Activated T-helper 17 cell treated with anti-CD3 and anti-CD28 coated beads, Interleukin-2, amount 50 U/mL, for 72 hours (primary cell): ENCODE measurements around the gene MSX1. TPM values are rescaled to one million over a fixed set of nuclear protein-coding genes. Genes with fewer than 3 reads are reported as not detected.

Source experiments
- ATAC-seq: fragments of 150-1000 bp; cut with Tn5 transposase; replicated peaks from 2 replicates; pipeline ENCODE4 v1.10.0; 2021; ENCODE audit warnings: mild to moderate bottlenecking, moderate library complexity
- H3K27ac Mint-ChIP-seq: one replicate; pipeline ENCODE4 v1.8.0; 2022; ENCODE audit warnings: mixed read lengths
- H3K27me3 Mint-ChIP-seq: one replicate; pipeline ENCODE4 v1.8.0; 2022; ENCODE audit warnings: mixed read lengths
- H3K36me3 Mint-ChIP-seq: one replicate; pipeline ENCODE4 v1.8.0; 2022; ENCODE audit warnings: low read depth, mild to moderate bottlenecking, mixed read lengths
- H3K4me1 Mint-ChIP-seq: one replicate; pipeline ENCODE4 v1.8.0; 2022; ENCODE audit warnings: mixed read lengths
- H3K4me3 Mint-ChIP-seq: one replicate; pipeline ENCODE4 v1.8.0; 2022; ENCODE audit warnings: mild to moderate bottlenecking, mixed read lengths
- H3K9me3 Mint-ChIP-seq: one replicate; pipeline ENCODE4 v1.8.0; 2022; ENCODE audit warnings: mixed read lengths
- total RNA-seq, 2 donors: library from RNA; stranded (reverse); gene quantifications; one replicate each; pipeline ENCODE4 v1.2.3, GENCODE V29; 2022

The MSX1 gene
- total RNA-seq, 2 donors from 2014 or later: not detected

- no peak overlapping the region for H3K27ac Mint-ChIP-seq
- ATAC-seq: no peak
- H3K36me3 Mint-ChIP-seq: no peaks in the 10 kb centered on the region
- no peak overlapping the region for H3K4me3 Mint-ChIP-seq
- H3K27me3 Mint-ChIP-seq: peaks cover 31% of the 10 kb centered on the region
- H3K4me1 Mint-ChIP-seq: peaks cover 6% of the 10 kb centered on the region
- no peaks in the 10 kb centered on the region for H3K9me3 Mint-ChIP-seq
Observed at GRCh38 chr4:4849106-4849505, 10.4 kb upstream of the MSX1 start.

- peaks cover 30% of the 10 kb centered on the region for H3K27me3 Mint-ChIP-seq
- H3K9me3 Mint-ChIP-seq: no peaks in the 10 kb centered on the region
- no peak overlapping the region for H3K4me3 Mint-ChIP-seq
- H3K4me1 Mint-ChIP-seq: peaks cover 6% of the 10 kb centered on the region
- H3K36me3 Mint-ChIP-seq: no peaks in the 10 kb centered on the region
- ATAC-seq: no peak
- no peak overlapping the region for H3K27ac Mint-ChIP-seq
Observed at GRCh38 chr4:4849524-4850193, 9.8 kb upstream of the MSX1 start.

GRCh38 chr4:4851081-4851480 lies 8.4 kb upstream of the MSX1 start:
- Mint-ChIP-seq H3K4me3 (no peak overlapping the region), H3K27ac (no peak overlapping the region), H3K4me1 (peaks cover 6% of the 10 kb centered on the region), H3K36me3 (peaks cover 5% of the 10 kb centered on the region), H3K27me3 (peaks cover 35% of the 10 kb centered on the region), H3K9me3 (no peaks in the 10 kb centered on the region)
- ATAC-seq: no peak

- peak overlapping the region; percentile 81 for H3K4me3 Mint-ChIP-seq
- H3K4me1 Mint-ChIP-seq: peaks cover 6% of the 10 kb centered on the region
- no peak overlapping the region for H3K27ac Mint-ChIP-seq
- H3K27me3 Mint-ChIP-seq: peaks cover 39% of the 10 kb centered on the region
- no peak for ATAC-seq
- H3K36me3 Mint-ChIP-seq: peaks cover 12% of the 10 kb centered on the region
- no peaks in the 10 kb centered on the region for H3K9me3 Mint-ChIP-seq
Observed at GRCh38 chr4:4851906-4852305, 7.6 kb upstream of the MSX1 start.

GRCh38 chr4:4852591-4853362 lies 6.7 kb upstream of the MSX1 start:
- ATAC-seq: peak; percentile 64
- peak overlapping the region; percentile 81 for H3K4me3 Mint-ChIP-seq
- H3K9me3 Mint-ChIP-seq: peaks cover 4% of the 10 kb centered on the region
- peaks cover 11% of the 10 kb centered on the region for H3K4me1 Mint-ChIP-seq
- H3K27ac Mint-ChIP-seq: no peak overlapping the region
- H3K36me3 Mint-ChIP-seq: peaks cover 18% of the 10 kb centered on the region
- peaks cover 43% of the 10 kb centered on the region for H3K27me3 Mint-ChIP-seq

- peaks cover 43% of the 10 kb centered on the region for H3K27me3 Mint-ChIP-seq
- peaks cover 4% of the 10 kb centered on the region for H3K9me3 Mint-ChIP-seq
- H3K4me1 Mint-ChIP-seq: peaks cover 11% of the 10 kb centered on the region
- peak; percentile 40 for ATAC-seq
- H3K27ac Mint-ChIP-seq: no peak overlapping the region
- H3K36me3 Mint-ChIP-seq: peaks cover 18% of the 10 kb centered on the region
- H3K4me3 Mint-ChIP-seq: peak overlapping the region; percentile 81
Observed at GRCh38 chr4:4853371-4853823, 6.1 kb upstream of the MSX1 start.

- Mint-ChIP-seq H3K4me3 (peak overlapping the region; percentile 81), H3K36me3 (peaks cover 23% of the 10 kb centered on the region), H3K4me1 (peaks cover 11% of the 10 kb centered on the region), H3K27ac (no peak overlapping the region), H3K9me3 (peaks cover 4% of the 10 kb centered on the region), H3K27me3 (peaks cover 50% of the 10 kb centered on the region)
- ATAC-seq: no peak
Observed at GRCh38 chr4:4853921-4854648, 5.4 kb upstream of the MSX1 start.

GRCh38 chr4:4854649-4855295 lies 4.7 kb upstream of the MSX1 start:
- peaks cover 11% of the 10 kb centered on the region for H3K4me1 Mint-ChIP-seq
- no peak overlapping the region for H3K27ac Mint-ChIP-seq
- peaks cover 4% of the 10 kb centered on the region for H3K9me3 Mint-ChIP-seq
- peaks cover 23% of the 10 kb centered on the region for H3K36me3 Mint-ChIP-seq
- no peak for ATAC-seq
- H3K27me3 Mint-ChIP-seq: peaks cover 51% of the 10 kb centered on the region
- peak overlapping the region; percentile 22 for H3K4me3 Mint-ChIP-seq

GRCh38 chr4:4855301-4856070 lies 4.0 kb upstream of the MSX1 start:
- Mint-ChIP-seq H3K27ac (no peak overlapping the region), H3K36me3 (peaks cover 23% of the 10 kb centered on the region), H3K4me1 (peaks cover 11% of the 10 kb centered on the region), H3K27me3 (peaks cover 52% of the 10 kb centered on the region), H3K9me3 (peaks cover 4% of the 10 kb centered on the region), H3K4me3 (peak overlapping the region; percentile 51)
- ATAC-seq: no peak

- no peak for ATAC-seq
Observed at GRCh38 chr4:4856071-4857000, 3.1 kb upstream of the MSX1 start.

GRCh38 chr4:4857001-4857808 lies 2.3 kb upstream of the MSX1 start:
- H3K27ac Mint-ChIP-seq: no peak overlapping the region
- H3K27me3 Mint-ChIP-seq: peaks cover 64% of the 10 kb centered on the region
- H3K4me3 Mint-ChIP-seq: peak overlapping the region; percentile 51

More at GRCh38 chr4:4856071-4857000, 3.1 kb upstream of the MSX1 start:
- Mint-ChIP-seq H3K9me3 (peaks cover 4% of the 10 kb centered on the region), H3K4me3 (peak overlapping the region; percentile 51), H3K27ac (no peak overlapping the region), H3K4me1 (peaks cover 11% of the 10 kb centered on the region), H3K27me3 (peaks cover 55% of the 10 kb centered on the region), H3K36me3 (peaks cover 23% of the 10 kb centered on the region)

GRCh38 chr4:4857809-4858508 lies 1.5 kb upstream of the MSX1 start:
- peak overlapping the region; percentile 58 for H3K4me3 Mint-ChIP-seq
- ATAC-seq: no peak
- H3K27ac Mint-ChIP-seq: no peak overlapping the region
- H3K4me1 Mint-ChIP-seq: peaks cover 8% of the 10 kb centered on the region
- H3K27me3 Mint-ChIP-seq: peaks cover 67% of the 10 kb centered on the region
- H3K36me3 Mint-ChIP-seq: peaks cover 23% of the 10 kb centered on the region
- peaks cover 4% of the 10 kb centered on the region for H3K9me3 Mint-ChIP-seq

More at GRCh38 chr4:4857001-4857808, 2.3 kb upstream of the MSX1 start:
- peaks cover 11% of the 10 kb centered on the region for H3K4me1 Mint-ChIP-seq
- H3K9me3 Mint-ChIP-seq: peaks cover 4% of the 10 kb centered on the region
- no peak for ATAC-seq
- peaks cover 23% of the 10 kb centered on the region for H3K36me3 Mint-ChIP-seq
